Fibroblast of lung (primary cell): ENCODE data around the gene PDZK1IP1.

Experiments used
- EZH2 ChIP-seq: IDR thresholded peaks from 2 replicates; pipeline ENCODE4 v1.5.1; 2012; ENCODE audit warnings: low read length, control low read depth, mild to moderate bottlenecking; ENCODE audit errors: missing control alignments
- TF ChIP-seq, protein P1 (sequence below), 2 donors: IDR thresholded peaks in 1 of 2; conservative IDR thresholded peaks in 1 of 2; 1 replicate in 1 of 2; 2 replicates in 1 of 2; pipeline ENCODE4 v1.5.1; 2011 to 2012; ENCODE audit warnings: low read length in 2 of 2, control low read depth in 1 of 2, inconsistent platforms in 1 of 2, low read depth in 1 of 2, mild to moderate bottlenecking in 1 of 2

DNA sequence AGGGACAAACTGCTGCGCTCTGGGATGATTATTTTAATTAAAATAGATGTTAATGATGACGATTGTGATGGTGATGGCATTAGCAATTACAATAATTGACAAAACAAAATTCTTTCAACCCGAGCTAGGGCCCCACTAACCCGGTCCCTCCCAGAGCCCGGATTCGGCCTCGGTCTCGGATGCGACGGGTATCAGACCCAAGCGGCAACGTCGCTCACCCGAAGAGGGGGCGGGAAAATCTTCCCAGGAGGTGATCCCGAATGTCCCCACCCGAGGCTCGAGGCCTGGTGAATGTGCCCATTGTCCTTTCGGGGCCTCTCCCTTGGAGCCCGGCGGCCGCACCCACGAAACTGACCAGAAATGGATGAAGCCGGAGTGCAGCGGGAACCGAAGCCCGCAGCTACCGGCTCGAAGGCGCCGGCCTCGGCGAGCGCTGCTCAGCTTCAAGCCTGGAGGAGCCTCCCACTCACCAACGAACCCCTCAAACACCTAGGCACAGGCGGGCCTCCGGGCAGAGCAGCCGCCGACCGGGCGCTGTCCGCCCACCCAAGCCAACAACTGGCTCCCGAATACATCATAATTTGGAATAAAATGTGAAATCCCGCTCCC, 41.0 kb upstream of the PDZK1IP1 start:
- TF ChIP-seq, protein P1, sequence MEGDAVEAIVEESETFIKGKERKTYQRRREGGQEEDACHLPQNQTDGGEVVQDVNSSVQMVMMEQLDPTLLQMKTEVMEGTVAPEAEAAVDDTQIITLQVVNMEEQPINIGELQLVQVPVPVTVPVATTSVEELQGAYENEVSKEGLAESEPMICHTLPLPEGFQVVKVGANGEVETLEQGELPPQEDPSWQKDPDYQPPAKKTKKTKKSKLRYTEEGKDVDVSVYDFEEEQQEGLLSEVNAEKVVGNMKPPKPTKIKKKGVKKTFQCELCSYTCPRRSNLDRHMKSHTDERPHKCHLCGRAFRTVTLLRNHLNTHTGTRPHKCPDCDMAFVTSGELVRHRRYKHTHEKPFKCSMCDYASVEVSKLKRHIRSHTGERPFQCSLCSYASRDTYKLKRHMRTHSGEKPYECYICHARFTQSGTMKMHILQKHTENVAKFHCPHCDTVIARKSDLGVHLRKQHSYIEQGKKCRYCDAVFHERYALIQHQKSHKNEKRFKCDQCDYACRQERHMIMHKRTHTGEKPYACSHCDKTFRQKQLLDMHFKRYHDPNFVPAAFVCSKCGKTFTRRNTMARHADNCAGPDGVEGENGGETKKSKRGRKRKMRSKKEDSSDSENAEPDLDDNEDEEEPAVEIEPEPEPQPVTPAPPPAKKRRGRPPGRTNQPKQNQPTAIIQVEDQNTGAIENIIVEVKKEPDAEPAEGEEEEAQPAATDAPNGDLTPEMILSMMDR (conservative IDR thresholded peaks at IDR 0.05 in 1 of 2, IDR thresholded peaks at IDR 0.05 in 1 of 2; ENCODE audit: low read depth in 1 of 2, low read length in 2 of 2), result no peak
- TF ChIP-seq EZH2, result peak; percentile 90
